Fibroblast of lung (primary cell): ENCODE measurements around the gene ISG15.

Source experiments
- EZH2 ChIP-seq: IDR thresholded peaks from 2 replicates; pipeline ENCODE4 v1.5.1; 2012; ENCODE audit warnings: low read length, control low read depth, mild to moderate bottlenecking; ENCODE audit errors: missing control alignments
- TF ChIP-seq, protein P1 (sequence below), 2 donors: IDR thresholded peaks in 1 of 2; conservative IDR thresholded peaks in 1 of 2; 1 replicate in 1 of 2; 2 replicates in 1 of 2; pipeline ENCODE4 v1.5.1; 2011 to 2012; ENCODE audit warnings: low read length in 2 of 2, control low read depth in 1 of 2, inconsistent platforms in 1 of 2, low read depth in 1 of 2, mild to moderate bottlenecking in 1 of 2

DNA sequence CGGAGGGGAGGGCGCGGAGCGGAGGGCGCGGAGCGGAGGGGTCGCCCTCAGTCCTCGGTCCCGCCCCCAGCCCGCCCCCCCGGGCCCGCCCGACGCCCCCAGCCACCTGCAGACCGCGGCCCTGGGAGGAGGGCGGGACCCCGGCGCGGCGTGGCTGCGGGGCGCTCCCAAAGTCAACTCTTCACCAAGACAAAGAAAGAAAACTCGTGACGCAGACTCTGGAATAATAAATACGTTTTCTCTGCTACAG is 14.6 kb upstream of the ISG15 start:
- TF ChIP-seq, protein P1, sequence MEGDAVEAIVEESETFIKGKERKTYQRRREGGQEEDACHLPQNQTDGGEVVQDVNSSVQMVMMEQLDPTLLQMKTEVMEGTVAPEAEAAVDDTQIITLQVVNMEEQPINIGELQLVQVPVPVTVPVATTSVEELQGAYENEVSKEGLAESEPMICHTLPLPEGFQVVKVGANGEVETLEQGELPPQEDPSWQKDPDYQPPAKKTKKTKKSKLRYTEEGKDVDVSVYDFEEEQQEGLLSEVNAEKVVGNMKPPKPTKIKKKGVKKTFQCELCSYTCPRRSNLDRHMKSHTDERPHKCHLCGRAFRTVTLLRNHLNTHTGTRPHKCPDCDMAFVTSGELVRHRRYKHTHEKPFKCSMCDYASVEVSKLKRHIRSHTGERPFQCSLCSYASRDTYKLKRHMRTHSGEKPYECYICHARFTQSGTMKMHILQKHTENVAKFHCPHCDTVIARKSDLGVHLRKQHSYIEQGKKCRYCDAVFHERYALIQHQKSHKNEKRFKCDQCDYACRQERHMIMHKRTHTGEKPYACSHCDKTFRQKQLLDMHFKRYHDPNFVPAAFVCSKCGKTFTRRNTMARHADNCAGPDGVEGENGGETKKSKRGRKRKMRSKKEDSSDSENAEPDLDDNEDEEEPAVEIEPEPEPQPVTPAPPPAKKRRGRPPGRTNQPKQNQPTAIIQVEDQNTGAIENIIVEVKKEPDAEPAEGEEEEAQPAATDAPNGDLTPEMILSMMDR (conservative IDR thresholded peaks at IDR 0.05 in 1 of 2, IDR thresholded peaks at IDR 0.05 in 1 of 2; ENCODE audit: low read depth in 1 of 2, low read length in 2 of 2) = no peak
- no peak for TF ChIP-seq EZH2
